GM23338 (cell line): ENCODE data around the gene CTCFL.

Experiments
- CTCF ChIP-seq, 2 experiments: fragments of 200-600 bp in 1 of 2; sonication (generic) in 1 of 2; conservative IDR thresholded peaks; 2 replicates each; pipeline versions ENCODE4 v1.5.1 to v1.6.1; 2016 to 2017; ENCODE audit warnings: antibody characterized with exemption in 2 of 2, low read depth in 2 of 2, mild to moderate bottlenecking in 2 of 2, moderate library complexity in 1 of 2
- EZH2 ChIP-seq: fragments of 200-600 bp; sonication (generic); IDR thresholded peaks from one replicate; pipeline ENCODE4 v1.8.0; 2017; ENCODE audit warnings: antibody characterized with exemption, mild to moderate bottlenecking, low read depth; ENCODE audit not compliant: unreplicated experiment
- JUNB ChIP-seq: IDR thresholded peaks from one replicate; pipeline ENCODE4 v1.6.1; 2016; ENCODE audit warnings: antibody characterized with exemption; ENCODE audit not compliant: unreplicated experiment
- POLR2AphosphoS5 ChIP-seq: IDR thresholded peaks from 2 replicates; pipeline ENCODE4 v1.6.1; 2016; ENCODE audit warnings: antibody characterized with exemption, low read depth
- REST ChIP-seq: IDR thresholded peaks from one replicate; pipeline ENCODE4 v1.6.1; 2018; ENCODE audit warnings: antibody characterized with exemption; ENCODE audit not compliant: unreplicated experiment

- TF ChIP-seq REST (no peak), EZH2 (no peak), CTCF (conservative IDR thresholded peaks at IDR 0.05; ENCODE audit: low read depth in 2 of 2) (no peak), POLR2AphosphoS5 (no peak), JUNB (no peak)
Observed at GRCh38 chr20:57483287-57484050, 41.5 kb downstream of the CTCFL start.
